ENCODE results near the gene IFNLR1.

The IFNLR1 gene

DNA sequence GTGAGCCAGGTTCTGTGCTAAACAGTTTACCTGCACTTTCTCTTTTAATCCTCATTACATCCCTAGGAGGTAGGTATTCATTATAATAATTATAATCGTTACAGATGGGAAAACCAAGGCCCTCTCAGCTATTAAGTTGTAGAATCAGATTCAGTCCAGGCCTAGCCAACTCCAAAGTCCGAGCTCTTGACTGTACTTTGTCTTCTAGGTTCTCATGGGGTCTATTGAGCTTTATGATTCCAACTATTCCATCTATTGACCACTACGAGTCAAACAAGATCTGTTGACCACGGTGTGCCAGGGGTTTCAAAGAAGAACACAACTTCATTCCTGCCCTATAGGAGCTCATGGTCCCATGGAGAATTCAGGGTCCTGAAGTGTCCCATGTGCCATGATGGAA, 2.0 kb downstream of the IFNLR1 start:
- no peaks in the 10 kb centered on the region for H3K36me3 ChIP-seq

DNA sequence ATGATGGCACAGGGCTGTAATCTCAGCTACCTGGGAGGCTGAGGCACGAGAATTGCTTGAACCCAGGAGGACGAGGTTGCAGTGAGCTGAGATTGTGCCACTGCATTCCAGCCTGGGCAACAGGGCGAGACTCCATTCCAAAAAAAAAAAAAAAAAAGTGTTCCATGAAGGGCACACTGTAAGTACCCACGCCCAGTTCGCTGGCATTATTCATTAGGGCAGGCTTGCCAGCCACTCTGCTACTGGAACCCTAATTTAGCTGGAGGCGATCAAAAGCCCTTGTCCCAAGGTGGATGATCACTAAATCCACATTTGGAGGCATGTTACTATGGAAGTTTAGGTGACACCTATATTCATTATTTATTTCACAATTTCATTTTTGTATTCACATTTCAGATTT, 5.0 kb downstream of the IFNLR1 start:
- no peaks in the 10 kb centered on the region for H3K4me1 ChIP-seq
- no peak overlapping the region for H3K4me3 ChIP-seq (ENCODE audit: low read depth, low read length)
- TF ChIP-seq, protein P1, sequence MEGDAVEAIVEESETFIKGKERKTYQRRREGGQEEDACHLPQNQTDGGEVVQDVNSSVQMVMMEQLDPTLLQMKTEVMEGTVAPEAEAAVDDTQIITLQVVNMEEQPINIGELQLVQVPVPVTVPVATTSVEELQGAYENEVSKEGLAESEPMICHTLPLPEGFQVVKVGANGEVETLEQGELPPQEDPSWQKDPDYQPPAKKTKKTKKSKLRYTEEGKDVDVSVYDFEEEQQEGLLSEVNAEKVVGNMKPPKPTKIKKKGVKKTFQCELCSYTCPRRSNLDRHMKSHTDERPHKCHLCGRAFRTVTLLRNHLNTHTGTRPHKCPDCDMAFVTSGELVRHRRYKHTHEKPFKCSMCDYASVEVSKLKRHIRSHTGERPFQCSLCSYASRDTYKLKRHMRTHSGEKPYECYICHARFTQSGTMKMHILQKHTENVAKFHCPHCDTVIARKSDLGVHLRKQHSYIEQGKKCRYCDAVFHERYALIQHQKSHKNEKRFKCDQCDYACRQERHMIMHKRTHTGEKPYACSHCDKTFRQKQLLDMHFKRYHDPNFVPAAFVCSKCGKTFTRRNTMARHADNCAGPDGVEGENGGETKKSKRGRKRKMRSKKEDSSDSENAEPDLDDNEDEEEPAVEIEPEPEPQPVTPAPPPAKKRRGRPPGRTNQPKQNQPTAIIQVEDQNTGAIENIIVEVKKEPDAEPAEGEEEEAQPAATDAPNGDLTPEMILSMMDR (IDR thresholded peaks at IDR 0.05; ENCODE audit: low read depth, low read length): no peak
- H3K9me3 ChIP-seq: no peaks in the 10 kb centered on the region
- no peaks in the 10 kb centered on the region for H3K36me3 ChIP-seq
- no peak for DNase-seq
- no peaks in the 10 kb centered on the region; the same call in 1 of the 2 replicates for H3K27me3 ChIP-seq

More for the DNA sequence above, 2.0 kb downstream of the IFNLR1 start:
- TF ChIP-seq, protein P1 (IDR thresholded peaks at IDR 0.05; ENCODE audit: low read depth, low read length): no peak
- H3K27me3 ChIP-seq: peaks cover 5% of the 10 kb centered on the region
- H3K4me3 ChIP-seq (ENCODE audit: low read depth, low read length): no peak overlapping the region
- no peaks in the 10 kb centered on the region for H3K9me3 ChIP-seq
- H3K4me1 ChIP-seq: no peaks in the 10 kb centered on the region
- DNase-seq: no peak

DNA sequence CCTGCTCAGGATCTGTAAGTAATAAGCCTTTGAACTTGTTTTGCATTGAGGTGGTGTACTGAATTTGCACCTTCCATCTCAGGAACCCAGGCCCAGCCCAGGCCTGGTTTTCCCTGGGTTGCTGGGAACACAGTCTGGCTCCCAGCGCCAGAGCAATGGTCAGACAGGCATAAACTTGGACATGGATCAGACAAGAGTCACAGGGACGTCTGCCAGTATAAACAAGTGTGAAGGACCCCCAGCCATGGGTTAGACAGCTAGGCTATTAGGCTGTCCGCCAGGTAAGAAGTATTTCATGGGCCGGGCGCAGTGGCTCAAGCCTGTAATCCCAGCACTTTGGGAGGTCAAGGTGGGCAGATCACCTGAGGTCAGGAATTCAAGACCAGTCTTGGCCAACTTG, 5.5 kb downstream of the IFNLR1 start:
- Histone ChIP-seq H3K27me3 (no peaks in the 10 kb centered on the region; the same call in 1 of the 2 replicates), H3K4me1 (no peaks in the 10 kb centered on the region), H3K4me3 (ENCODE audit: low read depth, low read length) (no peak overlapping the region), H3K36me3 (no peaks in the 10 kb centered on the region), H3K9me3 (no peaks in the 10 kb centered on the region)
- TF ChIP-seq, protein P1 (IDR thresholded peaks at IDR 0.05; ENCODE audit: low read depth, low read length): no peak
- no peak for DNase-seq

DNA sequence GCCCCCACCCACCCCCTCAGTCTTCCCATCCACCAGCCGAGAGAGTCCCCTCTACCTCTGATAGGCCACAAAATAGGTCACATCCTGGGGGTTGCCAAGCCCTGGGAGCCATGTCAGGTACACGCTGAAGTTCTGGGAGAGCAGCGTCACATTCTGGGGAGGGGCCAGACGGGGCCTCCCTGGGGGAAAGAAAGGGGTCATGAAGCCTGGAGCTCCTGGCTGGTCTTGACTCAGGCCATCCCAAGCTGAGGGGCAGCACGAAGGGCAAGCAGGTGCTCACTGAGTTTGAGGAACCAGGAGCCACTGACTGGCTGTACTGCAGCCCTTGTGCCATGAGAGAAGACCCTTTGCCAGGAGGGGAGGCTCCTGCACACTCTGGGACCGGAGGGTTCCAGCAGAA, 6.4 kb downstream of the IFNLR1 start:
- Histone ChIP-seq H3K4me3 (ENCODE audit: low read depth, low read length) (no peak overlapping the region), H3K27me3 (no peaks in the 10 kb centered on the region), H3K4me1 (no peaks in the 10 kb centered on the region), H3K9me3 (no peaks in the 10 kb centered on the region), H3K36me3 (no peaks in the 10 kb centered on the region)
- no peak for DNase-seq
- TF ChIP-seq, protein P1 (IDR thresholded peaks at IDR 0.05; ENCODE audit: low read depth, low read length): no peak

DNA sequence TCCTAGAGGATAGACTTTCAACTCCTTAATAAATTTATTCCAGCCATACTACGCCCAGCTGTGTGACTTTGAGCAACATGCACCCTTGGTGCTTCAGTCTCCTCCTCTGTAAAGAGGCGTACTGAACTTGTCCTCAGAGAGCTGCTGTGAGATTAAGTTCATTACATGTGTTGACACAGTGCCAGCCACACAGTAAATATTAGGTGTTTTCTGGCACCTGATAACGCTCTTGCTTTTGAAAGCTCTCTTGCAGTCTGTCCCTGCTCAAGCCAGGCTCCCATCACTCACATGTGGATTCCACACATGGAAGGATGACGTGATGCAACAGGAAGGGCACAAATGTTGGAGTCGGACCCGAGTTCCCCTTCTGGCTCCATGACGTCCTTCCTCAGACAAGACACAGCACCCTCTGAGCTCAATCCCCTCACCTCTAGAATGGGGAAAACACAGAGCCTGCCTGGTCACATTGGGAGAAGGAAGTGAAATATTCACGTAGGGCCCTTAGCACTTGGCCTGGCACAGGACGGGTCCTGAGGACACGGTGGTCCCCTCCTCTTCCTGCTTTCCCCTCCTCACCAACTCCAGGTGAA, 7.7 kb downstream of the IFNLR1 start:
- DNase-seq: no peak
- Histone ChIP-seq H3K4me1 (no peaks in the 10 kb centered on the region), H3K4me3 (ENCODE audit: low read depth, low read length) (no peak overlapping the region), H3K36me3 (no peaks in the 10 kb centered on the region), H3K27me3 (no peaks in the 10 kb centered on the region), H3K9me3 (no peaks in the 10 kb centered on the region)
- TF ChIP-seq, protein P1 (IDR thresholded peaks at IDR 0.05; ENCODE audit: low read depth, low read length): no peak

DNA sequence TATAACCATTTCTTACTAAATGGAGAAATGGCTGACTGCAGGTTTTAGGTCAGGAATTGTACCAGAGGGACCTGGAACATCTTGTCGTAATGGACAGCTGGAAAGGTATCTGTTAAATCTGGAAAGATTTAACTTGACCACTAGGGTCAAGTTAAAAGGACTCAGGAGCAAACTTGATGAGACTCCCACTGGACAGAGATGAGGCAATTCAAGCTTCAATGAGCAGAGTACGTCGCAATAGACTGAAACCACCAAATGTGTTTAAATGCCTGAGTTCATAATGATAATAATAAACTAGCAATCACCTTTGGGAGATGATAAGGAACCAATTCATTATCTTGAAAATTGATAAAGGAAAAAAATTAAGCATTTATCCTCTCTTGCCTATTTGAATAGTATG, 8.7 kb downstream of the IFNLR1 start:
- TF ChIP-seq, protein P1 (IDR thresholded peaks at IDR 0.05; ENCODE audit: low read depth, low read length): no peak
- DNase-seq: no peak
- Histone ChIP-seq H3K4me1 (no peaks in the 10 kb centered on the region), H3K4me3 (ENCODE audit: low read depth, low read length) (no peak overlapping the region), H3K27me3 (no peaks in the 10 kb centered on the region), H3K9me3 (no peaks in the 10 kb centered on the region), H3K36me3 (no peaks in the 10 kb centered on the region)
